Tongue (tissue), 2 donors: ENCODE measurements around the gene CD320. TPM values are rescaled to one million over a fixed set of nuclear protein-coding genes. Genes with fewer than 3 reads are reported as not detected.
A peak's percentile ranks its signal among the peaks of the same experiment; 100 is the strongest.
"Not testable (repeated sequence)": the region's sequence is repeated elsewhere in the genome, so short reads cannot be mapped to it uniquely, and the experiment has no call there.

Source experiments
- DNase-seq: peaks from one replicate; pipeline ENCODE4 v3.0.0-alpha.2; 2015
- total RNA-seq: library from RNA; depleted of rRNA; stranded (reverse); fragments of >200 nt; gene quantifications from one replicate; pipeline ENCODE4 v1.2.3, GENCODE V29; 2014

CD320 gene
- total RNA-seq, 1 donor from 2014 or later, result 16.4 TPM

GRCh38 chr19:8308891-8309291, 733 bp upstream of the CD320 start:
- DNase-seq, result no peak

- DNase-seq, result no peak
Measured at GRCh38 chr19:8307400-8307964, 676 bp downstream of the CD320 start.

DNA sequence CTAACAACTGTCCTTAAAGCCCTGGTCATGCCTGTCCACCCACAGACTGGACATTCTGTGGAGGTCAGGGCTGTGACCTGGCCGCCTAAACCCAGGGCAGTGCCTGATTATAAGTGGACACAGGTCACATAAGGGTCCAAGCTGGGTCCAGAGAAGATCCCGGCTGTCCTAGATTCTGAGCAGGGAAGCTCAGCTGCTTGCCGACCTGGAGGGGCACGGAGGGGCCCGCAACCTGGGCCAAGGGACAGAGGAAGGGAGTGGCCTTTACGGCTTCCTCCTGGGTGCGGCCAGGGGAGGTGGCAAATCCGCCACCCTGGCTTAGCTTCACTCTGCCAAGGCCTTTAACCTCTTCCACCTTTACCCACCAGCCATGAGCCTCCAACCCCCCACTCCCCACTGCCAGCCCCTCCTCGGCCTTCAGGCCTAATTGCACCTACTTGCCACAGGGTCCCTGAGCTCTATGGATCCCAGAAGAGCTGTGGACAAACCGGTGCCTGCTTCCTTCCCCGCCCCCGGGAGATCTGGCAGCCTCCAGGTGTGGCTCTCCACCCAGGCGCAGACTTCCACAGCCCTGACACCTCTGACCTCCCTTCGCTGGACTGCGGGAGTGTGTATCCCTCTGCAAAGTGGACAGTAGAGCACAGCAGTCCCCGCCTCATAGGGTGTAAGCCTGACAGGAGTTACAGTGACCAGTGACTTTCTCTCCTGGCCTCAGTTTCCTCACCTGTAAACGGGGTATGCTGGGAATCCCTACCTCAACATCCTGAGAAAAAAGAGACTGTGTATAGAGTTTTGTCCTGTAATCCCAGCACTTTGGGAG, 1.7 kb downstream of the CD320 start:
- DNase-seq, result no peak

GRCh38 chr19:8305798-8306197, 2.4 kb downstream of the CD320 start:
- DNase-seq, result no peak

- DNase-seq, result no peak
Measured at GRCh38 chr19:8304841-8305621, 3.1 kb downstream of the CD320 start.

DNA sequence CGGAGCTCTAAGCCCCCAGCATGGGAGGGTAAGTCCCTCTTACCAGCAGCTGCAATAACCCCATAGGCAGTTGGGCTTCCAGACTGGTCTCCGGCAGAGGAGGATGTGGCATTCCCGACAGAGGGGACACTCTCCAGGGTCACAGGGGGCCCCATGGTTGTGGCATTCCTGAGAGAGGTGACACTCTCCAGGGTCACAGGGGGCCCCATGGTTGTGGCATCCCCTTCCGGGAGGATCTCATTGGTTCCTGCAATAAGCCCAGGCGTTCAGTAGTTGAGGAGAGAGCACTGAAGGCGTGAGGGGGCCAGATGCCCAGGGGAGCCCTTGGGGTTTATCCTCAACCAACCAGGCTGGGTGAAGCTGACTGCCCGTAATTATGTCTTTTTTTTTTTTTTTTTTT, 5.4 kb downstream of the CD320 start:
- DNase-seq, result no peak

- peak; percentile 45 for DNase-seq
Measured at GRCh38 chr19:8302357-8302691, 5.8 kb downstream of the CD320 start.

DNA sequence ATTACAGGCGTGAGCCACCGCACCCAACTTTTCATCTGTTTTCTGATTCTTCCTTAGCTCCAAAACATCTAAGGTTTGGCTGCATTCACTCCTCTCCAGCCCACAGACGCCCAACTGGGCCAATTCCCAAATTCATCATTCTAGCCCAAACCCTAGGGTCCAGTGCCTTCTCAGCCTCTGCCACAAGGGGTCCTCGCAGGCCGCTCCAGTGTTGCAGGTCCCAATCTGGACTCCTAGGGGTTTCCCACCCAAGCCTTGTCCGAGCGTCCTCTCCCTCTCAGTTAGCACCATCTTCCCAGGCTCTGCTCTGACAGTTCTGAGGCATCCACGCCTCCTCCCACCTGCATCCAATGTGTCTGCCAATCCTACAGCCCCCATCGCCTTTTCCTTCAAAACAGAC, 16.8 kb downstream of the CD320 start:
- DNase-seq, result not testable (repeated sequence)

DNA sequence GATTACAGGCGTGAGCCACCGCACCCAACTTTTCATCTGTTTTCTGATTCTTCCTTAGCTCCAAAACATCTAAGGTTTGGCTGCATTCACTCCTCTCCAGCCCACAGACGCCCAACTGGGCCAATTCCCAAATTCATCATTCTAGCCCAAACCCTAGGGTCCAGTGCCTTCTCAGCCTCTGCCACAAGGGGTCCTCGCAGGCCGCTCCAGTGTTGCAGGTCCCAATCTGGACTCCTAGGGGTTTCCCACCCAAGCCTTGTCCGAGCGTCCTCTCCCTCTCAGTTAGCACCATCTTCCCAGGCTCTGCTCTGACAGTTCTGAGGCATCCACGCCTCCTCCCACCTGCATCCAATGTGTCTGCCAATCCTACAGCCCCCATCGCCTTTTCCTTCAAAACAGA, 31.6 kb downstream of the CD320 start:
- not testable (repeated sequence) for DNase-seq

- DNase-seq, result no peak
Measured at GRCh38 chr19:8269724-8270123, 38.4 kb downstream of the CD320 start.

DNA sequence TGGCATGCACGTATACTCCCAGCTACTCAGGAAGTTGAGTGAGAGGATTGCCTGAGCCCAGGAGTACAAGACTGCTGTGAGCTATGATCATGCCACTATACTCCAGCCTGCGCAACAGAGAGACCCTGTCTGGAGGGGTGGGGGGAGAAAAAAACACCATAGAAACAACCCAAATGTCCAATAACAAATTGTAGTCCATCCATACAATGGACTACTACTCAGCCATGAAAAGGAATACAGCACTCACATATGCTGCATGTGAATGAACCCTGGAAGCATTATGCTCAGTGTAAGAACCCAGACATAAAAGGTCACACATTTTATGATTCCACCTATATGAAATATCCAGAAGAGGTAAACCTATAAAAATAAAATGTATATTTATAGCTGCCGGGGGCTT, 42.3 kb downstream of the CD320 start:
- DNase-seq, result no peak

- not testable (repeated sequence) for DNase-seq
Measured at GRCh38 chr19:8264248-8264647, 43.9 kb downstream of the CD320 start.

- DNase-seq, result no peak
Measured at GRCh38 chr19:8262431-8262830, 45.7 kb downstream of the CD320 start.

GRCh38 chr19:8261881-8262280, 46.3 kb downstream of the CD320 start:
- DNase-seq, result no peak

- no peak for DNase-seq
Measured at GRCh38 chr19:8261347-8261746, 46.8 kb downstream of the CD320 start.

DNA sequence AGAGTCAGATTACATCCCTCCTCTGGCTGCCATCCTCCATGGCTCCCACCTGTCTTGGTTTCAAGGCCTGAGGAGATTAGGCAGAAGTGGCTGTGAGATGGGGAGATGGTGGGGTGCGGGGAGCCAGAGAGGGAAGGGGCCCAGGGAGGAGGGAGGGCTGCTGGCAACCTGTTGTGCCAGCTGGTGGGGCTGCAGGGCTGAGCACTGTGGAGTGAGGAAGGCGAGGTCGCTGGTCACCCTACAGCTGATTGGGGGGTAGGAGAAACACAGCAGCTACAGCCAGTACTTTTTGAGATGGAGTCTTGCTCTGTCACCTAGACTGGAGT, 48.3 kb downstream of the CD320 start:
- no peak for DNase-seq

- no peak for DNase-seq
Measured at GRCh38 chr19:8259142-8259921, 48.8 kb downstream of the CD320 start.

DNA sequence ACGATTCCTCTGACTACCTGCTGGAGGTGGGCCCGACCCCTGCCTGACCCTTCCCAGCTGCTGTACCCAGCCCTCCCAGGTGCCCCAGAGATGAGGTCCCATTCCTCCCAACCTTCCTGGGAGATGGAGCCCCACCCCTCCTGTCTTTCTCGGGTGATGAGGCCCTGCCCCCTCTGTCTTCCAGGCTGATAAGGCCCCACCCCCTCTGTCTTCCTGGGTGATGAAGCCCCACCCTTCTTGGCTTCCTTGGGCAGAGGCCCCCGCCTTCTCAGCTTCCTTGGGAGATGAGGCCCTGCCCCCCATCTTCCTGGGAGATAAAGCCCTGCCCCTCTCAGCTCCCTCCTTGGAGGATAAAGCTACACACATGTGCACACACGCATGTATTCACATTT, 51.1 kb downstream of the CD320 start:
- no peak for DNase-seq

- no peak for DNase-seq
Measured at GRCh38 chr19:8256276-8257051, 51.7 kb downstream of the CD320 start.

DNA sequence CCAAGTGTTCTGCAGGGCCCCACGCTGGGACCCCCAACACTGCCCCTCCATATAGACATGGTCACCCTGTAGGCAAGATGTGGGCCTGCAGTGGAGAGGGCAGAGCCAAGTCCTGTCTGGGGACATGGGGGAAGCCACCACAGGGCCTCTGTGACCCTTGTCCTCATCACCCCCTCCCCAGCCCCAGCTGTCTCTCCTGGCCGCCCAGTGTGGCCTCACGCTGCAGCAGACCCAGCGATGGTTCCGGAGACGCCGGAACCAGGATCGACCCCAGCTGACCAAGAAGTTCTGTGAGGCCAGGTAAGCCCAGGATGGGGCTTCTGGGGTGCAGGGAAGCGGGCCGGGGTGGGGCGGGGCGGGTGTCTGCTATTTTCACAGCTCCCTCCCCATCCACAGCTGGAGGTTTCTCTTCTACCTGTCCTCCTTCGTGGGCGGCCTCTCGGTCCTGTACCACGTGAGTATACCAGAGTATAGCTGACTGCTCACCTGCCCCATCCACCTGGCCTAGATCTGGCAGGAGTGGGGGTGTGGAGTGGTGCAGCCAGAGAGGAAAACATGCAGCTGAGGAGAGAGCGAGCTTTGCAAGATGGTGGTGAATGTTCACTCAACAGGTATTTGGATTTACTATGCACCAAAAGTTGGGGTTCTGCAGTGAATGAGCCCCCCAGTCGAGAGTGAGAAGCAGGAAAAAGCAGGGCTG, 52.6 kb downstream of the CD320 start:
- DNase-seq, result no peak

GRCh38 chr19:8254286-8255001, 53.7 kb downstream of the CD320 start:
- DNase-seq, result no peak
